Measurements from ENCODE around the gene ISX. TPM values are rescaled to one million over a fixed set of nuclear protein-coding genes. Genes with fewer than 3 reads are reported as not detected.

The ISX gene
- total RNA-seq, 2 experiments from 2014 or later: not detected

DNA sequence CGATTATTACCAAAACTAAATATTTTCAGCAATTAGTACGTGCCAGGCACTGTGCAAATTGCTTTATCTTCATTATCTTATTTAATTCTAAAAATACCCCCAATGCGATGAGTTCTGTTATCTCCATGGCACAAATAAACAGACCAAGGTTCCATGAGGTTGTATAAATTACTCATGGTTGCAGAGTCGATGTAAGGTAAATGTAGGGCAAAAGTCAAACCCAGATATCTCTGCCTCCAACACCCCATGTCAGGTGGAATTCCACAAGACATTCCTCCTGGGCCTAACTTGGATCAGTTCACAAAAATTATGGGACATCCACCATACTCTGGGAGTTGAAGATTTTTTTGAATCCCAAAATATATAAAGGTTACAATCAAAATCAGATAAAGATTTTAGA, 43.7 kb downstream of the ISX start:
- CTCF ChIA-PET: no interaction called here
- Mint-ChIP-seq H3K27ac (no peak overlapping the region), H3K9me3 (peaks cover 2% of the 10 kb centered on the region)

DNA sequence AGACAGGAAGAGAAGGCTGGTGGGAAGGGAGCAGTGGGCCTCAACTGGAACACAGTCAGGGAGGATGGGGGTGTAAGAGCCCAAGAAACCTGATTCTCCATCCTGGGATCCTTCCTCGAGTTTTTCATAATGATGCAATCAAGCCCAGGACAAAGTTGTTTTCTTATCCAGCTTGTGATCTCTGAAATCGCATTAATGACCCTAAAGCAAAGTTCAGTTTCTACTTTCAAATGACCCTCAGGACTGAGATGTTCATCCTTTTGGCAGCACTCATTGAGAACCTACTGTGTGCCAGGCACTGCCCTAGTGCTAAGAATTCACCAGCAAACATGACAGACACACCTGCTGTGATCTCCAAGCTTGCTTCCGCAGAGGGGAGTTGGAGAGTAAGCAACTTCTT, 45.3 kb downstream of the ISX start:
- Mint-ChIP-seq H3K9me3 (peaks cover 2% of the 10 kb centered on the region), H3K36me3 (ENCODE audit: low read depth) (no peaks in the 10 kb centered on the region), H3K27ac (no peak overlapping the region), H3K27me3 (peaks cover 25% of the 10 kb centered on the region), H3K4me3 (no peak overlapping the region), H3K4me1 (ENCODE audit: low read depth) (no peaks in the 10 kb centered on the region)
- ChIA-PET CTCF (interaction anchor here (1.6 kb wide), 1 partner anchor 9 kb away, joined by 4 read pairs; no protein-coding TSS in a partner anchor), POLR2A (no interaction called here)
- H3K27me3 ChIP-seq (ENCODE audit: control insufficient read depth in 1 of 2, insufficient read depth in 2 of 2, low read length in 2 of 2): peaks cover 8 to 15% of the 10 kb centered on the region in 2 experiments
- TF ChIP-seq, protein P1, sequence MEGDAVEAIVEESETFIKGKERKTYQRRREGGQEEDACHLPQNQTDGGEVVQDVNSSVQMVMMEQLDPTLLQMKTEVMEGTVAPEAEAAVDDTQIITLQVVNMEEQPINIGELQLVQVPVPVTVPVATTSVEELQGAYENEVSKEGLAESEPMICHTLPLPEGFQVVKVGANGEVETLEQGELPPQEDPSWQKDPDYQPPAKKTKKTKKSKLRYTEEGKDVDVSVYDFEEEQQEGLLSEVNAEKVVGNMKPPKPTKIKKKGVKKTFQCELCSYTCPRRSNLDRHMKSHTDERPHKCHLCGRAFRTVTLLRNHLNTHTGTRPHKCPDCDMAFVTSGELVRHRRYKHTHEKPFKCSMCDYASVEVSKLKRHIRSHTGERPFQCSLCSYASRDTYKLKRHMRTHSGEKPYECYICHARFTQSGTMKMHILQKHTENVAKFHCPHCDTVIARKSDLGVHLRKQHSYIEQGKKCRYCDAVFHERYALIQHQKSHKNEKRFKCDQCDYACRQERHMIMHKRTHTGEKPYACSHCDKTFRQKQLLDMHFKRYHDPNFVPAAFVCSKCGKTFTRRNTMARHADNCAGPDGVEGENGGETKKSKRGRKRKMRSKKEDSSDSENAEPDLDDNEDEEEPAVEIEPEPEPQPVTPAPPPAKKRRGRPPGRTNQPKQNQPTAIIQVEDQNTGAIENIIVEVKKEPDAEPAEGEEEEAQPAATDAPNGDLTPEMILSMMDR (IDR thresholded peaks at IDR 0.05): no peak
- H3K4me3 ChIP-seq (ENCODE audit: low read length): no peak overlapping the region
- H3K4me1 ChIP-seq (ENCODE audit: insufficient read depth, low read length): no peaks in the 10 kb centered on the region
- H3K36me3 ChIP-seq (ENCODE audit: insufficient read depth, low read length): no peaks in the 10 kb centered on the region
- intact Hi-C loops (cut with DNase I, micrococcal nuclease): no loop called here
- H3K9me3 ChIP-seq (ENCODE audit: control insufficient read depth in 1 of 2, insufficient read depth in 1 of 2, low read length in 2 of 2): peaks cover 4 to 7% of the 10 kb centered on the region in 2 experiments
- DNase-seq (no peak), ATAC-seq (ENCODE audit: poor library complexity) (no peak)
- H3K27ac ChIP-seq (ENCODE audit: low read depth in 1 of 2, low read length in 2 of 2): no peak overlapping the region

More for the DNA sequence above, 43.7 kb downstream of the ISX start:
- Mint-ChIP-seq H3K36me3 (ENCODE audit: low read depth) (no peaks in the 10 kb centered on the region), H3K4me1 (ENCODE audit: low read depth) (no peaks in the 10 kb centered on the region), H3K27me3 (peaks cover 27% of the 10 kb centered on the region), H3K4me3 (no peak overlapping the region)
- Histone ChIP-seq H3K9me3 (ENCODE audit: control insufficient read depth in 1 of 2, insufficient read depth in 1 of 2, low read length in 2 of 2) (peaks cover 4 to 7% of the 10 kb centered on the region in 2 experiments), H3K4me1 (ENCODE audit: insufficient read depth, low read length) (no peaks in the 10 kb centered on the region), H3K4me3 (ENCODE audit: low read length) (no peak overlapping the region), H3K27me3 (ENCODE audit: control insufficient read depth in 1 of 2, insufficient read depth in 2 of 2, low read length in 2 of 2) (peaks cover 8 to 15% of the 10 kb centered on the region in 2 experiments), H3K36me3 (ENCODE audit: insufficient read depth, low read length) (no peaks in the 10 kb centered on the region), H3K27ac (ENCODE audit: low read depth in 1 of 2, low read length in 2 of 2) (no peak overlapping the region)
- TF ChIP-seq, protein P1 (IDR thresholded peaks at IDR 0.05): no peak
- ATAC-seq (ENCODE audit: poor library complexity) (no peak), DNase-seq (no peak)
- POLR2A ChIA-PET: no interaction called here
- intact Hi-C loops (cut with DNase I, micrococcal nuclease): no loop called here

DNA sequence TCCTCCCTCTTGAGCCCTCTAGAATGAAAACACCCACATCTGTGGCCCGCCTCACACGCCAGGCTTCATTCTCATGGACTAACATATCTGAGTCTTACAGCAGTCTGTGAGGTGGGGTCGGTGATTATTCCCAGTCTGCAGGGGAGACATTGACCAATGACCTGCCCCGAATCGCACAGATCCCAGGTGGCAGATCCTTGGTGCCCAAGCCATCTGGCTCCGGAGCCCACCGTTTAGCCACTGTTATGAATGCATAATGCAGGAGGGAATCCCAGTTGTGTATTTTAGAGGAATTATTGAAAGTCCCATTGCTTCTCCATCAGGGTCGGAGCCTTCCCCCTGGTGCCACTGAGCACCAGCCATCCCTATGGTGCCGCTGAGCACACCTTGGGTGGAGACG, 47.4 kb downstream of the ISX start:
- no peak overlapping the region for H3K27ac ChIP-seq (ENCODE audit: low read depth in 1 of 2, low read length in 2 of 2)
- CTCF ChIA-PET: no interaction called here
- H3K27me3 ChIP-seq (ENCODE audit: control insufficient read depth in 1 of 2, insufficient read depth in 2 of 2, low read length in 2 of 2): peaks cover 4 to 13% of the 10 kb centered on the region in 2 experiments
- POLR2A ChIA-PET: no interaction called here
- Mint-ChIP-seq H3K4me3 (no peak overlapping the region), H3K36me3 (ENCODE audit: low read depth) (no peaks in the 10 kb centered on the region), H3K4me1 (ENCODE audit: low read depth) (no peaks in the 10 kb centered on the region), H3K27me3 (peaks cover 11% of the 10 kb centered on the region), H3K27ac (no peak overlapping the region), H3K9me3 (peaks cover 2% of the 10 kb centered on the region)
- TF ChIP-seq, protein P1 (IDR thresholded peaks at IDR 0.05): no peak
- H3K4me1 ChIP-seq (ENCODE audit: insufficient read depth, low read length): no peaks in the 10 kb centered on the region
- H3K4me3 ChIP-seq (ENCODE audit: low read length): no peak overlapping the region
- intact Hi-C loops (cut with DNase I, micrococcal nuclease): no loop called here
- ATAC-seq (ENCODE audit: poor library complexity) (no peak), DNase-seq (no peak)
- H3K36me3 ChIP-seq (ENCODE audit: insufficient read depth, low read length): no peaks in the 10 kb centered on the region
- H3K9me3 ChIP-seq (ENCODE audit: control insufficient read depth in 1 of 2, insufficient read depth in 1 of 2, low read length in 2 of 2): peaks cover 2 to 4% of the 10 kb centered on the region in 2 experiments
